A673 (cell line): ENCODE measurements around the gene MSRB2. TPM values are rescaled to one million over a fixed set of nuclear protein-coding genes. Genes with fewer than 3 reads are reported as not detected.
"Not testable (repeated sequence)": the region's sequence is repeated elsewhere in the genome, so short reads cannot be mapped to it uniquely, and the experiment has no call there.

Experiments used
- BruUV-seq: library from RNA; stranded (reverse); fragments of 400-500 nt; replicated peaks from 2 replicates; lab custom pipeline; 2021; lab: Mats Ljungman, UMichigan
- CTCF ChIA-PET: fragments of 300-600 bp; sonication (Branson Sonifier 250); formaldehyde crosslinking; loops from one replicate; lab custom pipeline; 2022; ENCODE audit warnings: antibody characterized with exemption; lab: Charles Lee
- POLR2A ChIA-PET: fragments of 300-600 bp; sonication (Branson Sonifier 250); formaldehyde crosslinking; loops from one replicate; lab custom pipeline; 2022; ENCODE audit warnings: antibody characterized with exemption; ENCODE audit not compliant: low non-redundant PET; lab: Charles Lee
- DNase-seq: peaks from one replicate; pipeline ENCODE4 v3.0.0-alpha.2; 2015; ENCODE audit warnings: low spot score
- H3K27ac ChIP-seq: fragments of 200-600 bp; sonication (generic); 2 replicates; pipeline ENCODE4 v1.5.1; 2016; ENCODE audit warnings: mixed run types, low read depth, mild to moderate bottlenecking, mixed read lengths, antibody characterized with exemption, low read length; ENCODE audit not compliant: poor library complexity, severe bottlenecking
- H3K27me3 ChIP-seq: fragments of 200-600 bp; sonication (generic); replicated peaks from 2 replicates; pipeline ENCODE4 v1.6.1; 2017; ENCODE audit warnings: mixed run types, low read depth, mild to moderate bottlenecking, mixed read lengths, antibody characterized with exemption, low read length; ENCODE audit not compliant: insufficient read depth, poor library complexity
- H3K36me3 ChIP-seq: fragments of 200-600 bp; sonication (generic); 2 replicates; pipeline ENCODE4 v1.6.1; 2016; ENCODE audit warnings: mixed run types, mild to moderate bottlenecking, mixed read lengths, antibody characterized with exemption, low read length; ENCODE audit not compliant: insufficient read depth, poor library complexity, severe bottlenecking
- H3K4me1 ChIP-seq: fragments of 200-600 bp; sonication (generic); 2 replicates; pipeline ENCODE4 v1.6.1; 2017; ENCODE audit warnings: mixed run types, mild to moderate bottlenecking, mixed read lengths, antibody characterized with exemption, low read length; ENCODE audit not compliant: insufficient read depth, poor library complexity, severe bottlenecking
- H3K4me3 ChIP-seq: fragments of 200-600 bp; sonication (generic); 2 replicates; pipeline ENCODE4 v1.5.1; 2016; ENCODE audit warnings: low read depth, mixed run types, mild to moderate bottlenecking, mixed read lengths, low read length; ENCODE audit not compliant: poor library complexity, severe bottlenecking
- H3K9me3 ChIP-seq: fragments of 200-600 bp; sonication (generic); 2 replicates; pipeline ENCODE4 v1.6.1; 2016; ENCODE audit warnings: mixed run types, low read depth, mild to moderate bottlenecking, mixed read lengths, antibody characterized with exemption, low read length; ENCODE audit not compliant: poor library complexity, severe bottlenecking
- EZH2 ChIP-seq: fragments of 200-600 bp; sonication (generic); IDR thresholded peaks from 2 replicates; pipeline ENCODE4 v1.6.1; 2017; ENCODE audit warnings: borderline replicate concordance, low read depth, mild to moderate bottlenecking, mixed read lengths, antibody characterized with exemption, low read length; ENCODE audit not compliant: poor library complexity, severe bottlenecking
- intact Hi-C: fragments of 100-400 bp; cut with micrococcal nuclease; formaldehyde crosslinking; loops from one replicate; pipeline ENCODE4 v1.10.0; 2022; ENCODE audit not compliant: unreplicated experiment
- total RNA-seq: library from RNA; stranded (reverse); gene quantifications from 2 replicates; pipeline ENCODE4 v1.2.3, GENCODE V29; 2021
- TF ChIP-seq, protein P1 (sequence below): fragments of 300-800, 200-600 bp; sonication (generic); conservative IDR thresholded peaks from 2 replicates; pipeline ENCODE4 v1.5.1; 2017; ENCODE audit warnings: low read depth, mild to moderate bottlenecking, antibody characterized with exemption, low read length, moderate library complexity, mixed read lengths

Gene MSRB2
- total RNA-seq, 1 experiment from 2014 or later = 6.4 TPM

- BruUV-seq = no TSS peak
- ChIA-PET CTCF (no interaction called here), POLR2A (no interaction called here)
- H3K4me1 ChIP-seq = no peaks in the 10 kb centered on the region
- intact Hi-C loops = no loop called here
- no peak overlapping the region for H3K4me3 ChIP-seq
- no peaks in the 10 kb centered on the region for H3K36me3 ChIP-seq
- no peak for DNase-seq
- no peaks in the 10 kb centered on the region for H3K9me3 ChIP-seq
- no peak for TF ChIP-seq EZH2
- TF ChIP-seq, protein P1, sequence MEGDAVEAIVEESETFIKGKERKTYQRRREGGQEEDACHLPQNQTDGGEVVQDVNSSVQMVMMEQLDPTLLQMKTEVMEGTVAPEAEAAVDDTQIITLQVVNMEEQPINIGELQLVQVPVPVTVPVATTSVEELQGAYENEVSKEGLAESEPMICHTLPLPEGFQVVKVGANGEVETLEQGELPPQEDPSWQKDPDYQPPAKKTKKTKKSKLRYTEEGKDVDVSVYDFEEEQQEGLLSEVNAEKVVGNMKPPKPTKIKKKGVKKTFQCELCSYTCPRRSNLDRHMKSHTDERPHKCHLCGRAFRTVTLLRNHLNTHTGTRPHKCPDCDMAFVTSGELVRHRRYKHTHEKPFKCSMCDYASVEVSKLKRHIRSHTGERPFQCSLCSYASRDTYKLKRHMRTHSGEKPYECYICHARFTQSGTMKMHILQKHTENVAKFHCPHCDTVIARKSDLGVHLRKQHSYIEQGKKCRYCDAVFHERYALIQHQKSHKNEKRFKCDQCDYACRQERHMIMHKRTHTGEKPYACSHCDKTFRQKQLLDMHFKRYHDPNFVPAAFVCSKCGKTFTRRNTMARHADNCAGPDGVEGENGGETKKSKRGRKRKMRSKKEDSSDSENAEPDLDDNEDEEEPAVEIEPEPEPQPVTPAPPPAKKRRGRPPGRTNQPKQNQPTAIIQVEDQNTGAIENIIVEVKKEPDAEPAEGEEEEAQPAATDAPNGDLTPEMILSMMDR = no peak
- no peaks in the 10 kb centered on the region for H3K27me3 ChIP-seq
- no peak overlapping the region for H3K27ac ChIP-seq
Measured at GRCh38 chr10:23070913-23071218, 24.5 kb upstream of the MSRB2 start.

DNA sequence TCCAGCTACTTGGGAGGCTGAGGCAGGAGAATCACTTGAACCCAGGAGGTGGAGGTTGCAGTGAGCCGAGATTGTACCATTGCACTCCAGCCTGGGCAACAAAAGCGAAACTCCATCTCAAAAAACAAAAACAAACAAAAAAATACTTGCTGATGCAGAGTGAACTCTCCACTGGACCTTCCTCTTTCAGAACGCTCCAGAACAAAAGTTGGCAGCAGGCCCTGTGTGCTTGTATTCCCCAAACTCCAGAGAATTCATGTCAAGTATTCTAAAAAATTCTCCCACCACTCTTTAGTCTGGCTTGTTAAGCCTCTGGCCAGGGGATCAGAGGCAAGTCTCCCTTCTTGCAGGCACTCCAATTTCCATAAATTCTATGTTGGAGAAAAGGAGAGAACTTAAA, 22.8 kb upstream of the MSRB2 start:
- intact Hi-C loops, DNase-seq, H3K36me3 ChIP-seq, POLR2A ChIA-PET, BruUV-seq, H3K27me3 ChIP-seq, H3K4me3 ChIP-seq, H3K27ac ChIP-seq, H3K9me3 ChIP-seq, H3K4me1 ChIP-seq, CTCF ChIA-PET: not testable (repeated sequence)

DNA sequence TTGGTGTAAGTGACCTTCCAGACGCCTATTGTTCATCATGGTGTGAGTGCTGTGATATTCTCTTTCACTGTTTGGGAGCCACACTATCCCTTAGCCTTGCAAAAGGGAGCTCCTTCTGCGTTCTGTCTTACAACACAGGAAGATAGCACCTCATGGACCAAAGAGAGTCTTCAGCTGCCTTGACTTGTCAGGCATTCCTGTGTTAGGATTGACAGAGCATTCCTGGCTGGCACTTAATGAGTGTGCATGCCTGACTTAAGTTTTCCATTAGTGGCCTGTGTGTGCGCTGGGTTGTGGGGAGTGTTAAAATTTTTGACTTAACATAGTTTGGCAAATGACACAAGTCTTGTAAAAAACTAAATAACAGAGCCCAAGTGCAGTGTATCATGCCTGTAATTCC, 21.9 kb upstream of the MSRB2 start:
- TF ChIP-seq, protein P1 = no peak
- TF ChIP-seq EZH2 = no peak
- no peak overlapping the region for H3K4me3 ChIP-seq
- ChIA-PET POLR2A (no interaction called here), CTCF (no interaction called here)
- H3K4me1 ChIP-seq = no peaks in the 10 kb centered on the region
- no peaks in the 10 kb centered on the region for H3K36me3 ChIP-seq
- H3K27ac ChIP-seq = no peak overlapping the region
- BruUV-seq = no TSS peak
- intact Hi-C loops = no loop called here
- no peaks in the 10 kb centered on the region for H3K27me3 ChIP-seq
- no peak for DNase-seq
- H3K9me3 ChIP-seq = no peaks in the 10 kb centered on the region

- DNase-seq = no peak
- TF ChIP-seq, protein P1 = no peak
- TF ChIP-seq EZH2 = no peak
- H3K9me3 ChIP-seq = no peaks in the 10 kb centered on the region
- H3K27ac ChIP-seq = no peak overlapping the region
- peaks cover under 1% of the 10 kb centered on the region for H3K4me1 ChIP-seq
- no peaks in the 10 kb centered on the region for H3K36me3 ChIP-seq
- CTCF ChIA-PET = no interaction called here
- BruUV-seq = no TSS peak
- H3K4me3 ChIP-seq = no peak overlapping the region
- H3K27me3 ChIP-seq = peaks cover 1% of the 10 kb centered on the region
- POLR2A ChIA-PET = no interaction called here
- intact Hi-C loops = no loop called here
Measured at GRCh38 chr10:23075672-23076071, 19.7 kb upstream of the MSRB2 start.
